G401.6 (cell line): ENCODE results near the gene ZFYVE26.
"Not testable (repeated sequence)": the region's sequence is repeated elsewhere in the genome, so short reads cannot be mapped to it uniquely, and the experiment has no call there.

ENCODE experiments used
- FAIRE-seq: peaks from 2 replicates; lab custom pipeline; 2012; peaks lifted over from hg19 to GRCh38; lab: Jason Lieb, UNC

The ZFYVE26 gene

DNA sequence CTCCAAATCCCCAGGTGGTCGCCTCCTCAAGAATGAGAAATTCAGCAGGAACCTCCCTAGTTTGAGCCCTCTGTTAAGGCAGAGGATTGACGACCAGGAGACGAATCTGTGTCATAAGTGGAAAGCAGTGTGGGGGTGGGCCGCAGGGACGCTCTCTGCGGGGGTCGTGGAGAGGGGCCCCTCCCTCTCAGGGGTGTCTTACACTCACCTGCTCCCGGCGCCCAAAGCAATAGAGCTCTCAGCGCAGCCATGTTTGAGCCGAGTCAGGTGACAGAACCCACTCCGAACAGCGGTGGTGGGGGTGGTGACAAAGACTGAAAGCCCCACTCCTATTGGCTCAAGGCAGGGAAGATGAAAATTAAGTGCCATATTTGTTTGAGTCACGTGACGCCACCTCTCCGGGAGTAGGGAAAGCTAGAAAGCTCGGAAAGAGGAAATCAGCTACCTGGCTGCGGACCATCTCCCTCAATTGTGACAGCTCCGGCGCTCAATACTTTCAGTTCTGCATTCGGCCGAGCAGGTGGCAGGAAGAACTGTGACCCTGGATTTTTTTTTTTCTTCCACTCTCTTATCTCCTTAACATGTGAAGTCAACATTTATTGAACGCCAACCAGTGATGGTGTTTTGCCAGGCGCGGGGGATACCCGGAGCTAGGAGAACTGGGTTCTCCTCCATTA, at the start of gene ZFYVE26:
Gene ZFYVE26, minus strand, starts transcription at position 265 of the 677 bp plus-strand sequence. CDS start 627 bp downstream, outside the sequence.
- FAIRE-seq: peak; percentile 99

GRCh38 chr14:67863223-67863622, 46.8 kb upstream of the ZFYVE26 start:
- no peak for FAIRE-seq

DNA sequence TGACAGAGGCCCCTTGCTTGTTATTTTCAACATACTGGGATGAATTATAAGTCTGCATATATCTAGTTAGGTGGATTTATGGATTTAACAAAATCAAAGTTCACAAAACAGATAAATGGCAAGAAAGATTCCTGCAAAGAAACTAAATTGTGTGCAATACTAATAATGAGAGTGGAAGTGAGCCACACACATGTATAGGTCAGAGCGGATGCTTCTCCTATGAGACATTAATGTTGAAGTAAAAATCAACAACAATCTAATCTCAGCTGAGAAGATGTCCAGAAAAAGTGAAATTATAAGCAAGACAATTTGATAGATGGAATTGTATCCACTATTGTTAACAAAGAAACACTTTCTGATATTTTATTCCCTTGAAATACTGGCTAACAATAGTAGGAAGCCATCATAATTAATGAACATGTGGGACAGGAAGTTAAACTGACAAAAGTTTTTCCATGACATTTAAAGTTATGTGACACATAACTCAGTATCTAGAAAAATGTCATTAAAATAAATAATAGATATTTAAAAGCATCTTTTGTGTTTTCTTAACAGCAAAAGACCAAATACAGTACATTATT, 42.9 kb upstream of the ZFYVE26 start:
- peak; percentile 8 for FAIRE-seq

DNA sequence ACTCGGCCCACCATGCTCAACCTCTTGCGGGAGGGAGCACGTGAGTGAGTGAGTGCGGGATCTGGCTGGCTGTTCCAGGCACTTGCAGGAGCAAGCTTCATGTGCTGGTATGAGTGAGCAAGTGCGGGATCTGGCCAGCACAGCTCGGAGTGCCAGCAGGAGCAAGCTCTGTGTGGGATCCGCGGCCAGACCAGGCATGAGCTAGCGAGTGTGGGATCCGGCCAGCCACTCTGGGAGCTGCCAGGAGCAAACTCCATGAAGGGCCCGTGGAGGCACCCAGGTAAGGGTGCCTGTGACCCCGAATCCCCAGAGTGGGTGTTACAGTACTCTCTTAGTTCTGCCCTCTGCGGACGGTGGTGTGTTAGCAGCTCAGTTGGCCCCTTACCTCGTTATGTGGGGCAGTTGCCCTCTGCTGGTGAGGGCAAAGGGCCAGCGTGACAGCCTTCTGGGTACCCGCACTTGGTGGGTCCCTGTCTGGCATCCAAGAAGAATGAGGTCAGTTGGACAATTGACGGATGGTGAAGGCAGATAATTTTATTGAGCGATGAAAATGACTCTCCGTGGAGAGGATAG, 41.5 kb upstream of the ZFYVE26 start:
- FAIRE-seq: no peak

GRCh38 chr14:67856827-67857226, 40.4 kb upstream of the ZFYVE26 start:
- FAIRE-seq: no peak

DNA sequence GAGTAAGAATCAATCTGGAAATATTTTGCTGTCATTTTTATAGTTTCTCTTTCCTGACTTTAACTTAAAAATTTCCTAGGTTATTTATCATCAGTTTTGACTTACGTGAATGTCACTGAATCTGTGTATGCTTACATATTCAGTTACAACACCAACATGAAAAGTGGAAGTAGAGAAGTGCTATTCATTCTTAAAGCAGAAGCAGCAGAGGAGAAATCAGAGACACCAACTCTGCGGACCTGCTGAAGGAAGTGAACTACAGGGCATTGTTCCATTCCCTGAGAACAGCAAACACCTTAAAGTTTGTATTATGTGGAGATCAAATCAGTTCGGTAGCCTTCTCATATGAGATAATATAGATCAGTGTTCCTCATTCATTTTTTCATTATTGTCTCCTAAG, 37.3 kb upstream of the ZFYVE26 start:
- no peak for FAIRE-seq

- FAIRE-seq: no peak
Measured at GRCh38 chr14:67852926-67853604, 36.7 kb upstream of the ZFYVE26 start.

DNA sequence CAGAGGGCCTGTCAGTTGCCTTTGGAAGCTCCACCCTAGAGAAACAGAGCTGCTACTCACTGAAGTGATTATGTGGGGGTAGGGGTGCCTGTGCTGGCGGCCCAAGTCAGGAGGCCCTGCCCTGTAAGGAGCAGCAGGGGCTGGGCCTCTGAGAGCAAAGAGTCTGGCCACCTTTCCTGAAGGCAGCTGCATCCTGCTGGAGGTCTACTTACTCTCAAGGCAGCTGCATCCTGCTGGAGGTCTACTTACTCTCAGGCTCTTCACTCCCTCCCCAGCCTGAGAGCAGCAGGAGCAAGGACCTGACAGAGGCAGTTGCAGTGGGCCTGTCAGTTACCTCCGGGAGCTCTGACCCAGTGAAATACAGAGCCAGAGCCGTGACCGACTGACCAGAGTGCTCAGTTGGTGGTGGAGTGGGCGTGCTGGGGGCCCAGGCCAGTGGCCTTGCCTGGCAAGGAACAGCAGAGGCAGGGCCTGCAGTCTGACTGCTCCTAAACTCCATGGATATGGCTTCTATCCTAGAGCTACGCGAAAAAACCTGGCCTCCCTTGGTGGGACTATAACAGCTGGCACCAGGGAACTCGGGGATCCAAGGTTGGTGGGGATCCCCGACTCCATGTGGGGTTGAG, 35.5 kb upstream of the ZFYVE26 start:
- FAIRE-seq: no peak

- FAIRE-seq: no peak
Measured at GRCh38 chr14:67850066-67850830, 33.9 kb upstream of the ZFYVE26 start.

- no peak for FAIRE-seq
Measured at GRCh38 chr14:67846029-67846610, 29.7 kb upstream of the ZFYVE26 start.

GRCh38 chr14:67837011-67837624, 20.7 kb upstream of the ZFYVE26 start:
- FAIRE-seq: peak; percentile 99

- FAIRE-seq: no peak
Measured at GRCh38 chr14:67835596-67835995, 19.2 kb upstream of the ZFYVE26 start.

DNA sequence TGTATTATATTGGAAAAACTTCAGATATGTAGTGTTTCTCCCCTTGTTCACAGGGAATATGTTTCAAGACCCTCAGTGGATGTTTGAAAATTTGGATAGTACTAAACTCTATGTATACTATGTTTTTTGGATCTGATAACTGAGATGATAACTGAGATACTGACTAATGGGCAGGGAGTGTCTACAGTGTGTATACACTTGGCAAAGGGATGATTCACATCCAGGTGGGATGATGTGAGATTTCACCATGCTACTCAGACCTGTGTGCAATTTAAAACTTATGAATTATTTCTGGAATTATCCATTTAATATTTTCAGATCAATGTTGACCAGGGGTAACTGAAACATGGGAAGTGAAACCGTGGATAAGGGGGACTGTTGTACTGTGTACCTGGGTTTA, 17.0 kb upstream of the ZFYVE26 start:
- FAIRE-seq: no peak

DNA sequence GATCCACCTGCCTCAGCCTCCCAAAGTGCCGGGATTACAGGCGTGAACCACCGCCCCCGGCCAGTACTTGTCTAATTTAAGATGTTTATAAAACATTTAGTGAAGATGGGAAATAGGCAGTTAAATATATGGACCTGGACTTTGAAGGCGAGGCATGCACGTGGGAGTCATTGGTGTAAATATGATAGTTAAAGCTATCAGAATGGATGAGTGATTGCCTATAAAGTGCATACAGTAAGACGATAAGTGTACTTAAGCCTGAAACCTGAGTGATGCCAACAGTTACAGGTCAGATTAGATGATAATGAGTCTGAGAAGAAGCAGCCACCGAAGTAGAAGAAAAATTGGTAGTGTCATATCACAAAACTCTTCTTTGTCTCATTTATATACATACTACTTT, 14.7 kb upstream of the ZFYVE26 start:
- no peak for FAIRE-seq

GRCh38 chr14:67821121-67821520, 4.7 kb upstream of the ZFYVE26 start:
- no peak for FAIRE-seq

DNA sequence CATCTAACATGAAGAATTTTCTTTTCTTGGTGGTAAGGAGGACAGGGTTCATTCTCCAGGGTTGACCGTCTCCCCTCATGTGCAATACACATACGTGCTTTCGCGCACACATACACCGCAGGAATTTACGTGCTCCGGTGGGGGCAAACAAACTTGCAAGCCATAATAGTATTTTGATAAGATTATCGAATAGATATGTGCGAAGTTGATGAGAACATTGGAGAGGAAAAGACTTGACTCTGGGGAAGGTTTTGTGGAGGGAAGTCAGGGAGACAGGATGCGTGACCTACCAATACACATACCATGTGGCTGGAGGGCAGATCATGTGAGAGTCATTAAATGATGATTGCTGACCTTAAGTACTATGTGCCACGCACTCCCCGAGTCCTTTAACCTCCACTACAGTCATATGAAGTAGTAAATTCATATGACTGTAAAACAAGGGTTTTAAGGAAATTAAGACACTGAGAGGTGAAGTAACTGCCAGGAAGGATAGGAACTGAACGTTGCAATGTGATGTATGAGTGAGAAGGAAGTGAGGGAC, 4.1 kb upstream of the ZFYVE26 start:
- peak; percentile 99 for FAIRE-seq

GRCh38 chr14:67819563-67820421, 3.4 kb upstream of the ZFYVE26 start, which contains the start of gene RAD51B:
Gene RAD51B (plus strand): TSS chr14:67819779.
- FAIRE-seq: peak; percentile 95

- not testable (repeated sequence) for FAIRE-seq
Measured at GRCh38 chr14:67818476-67818875, 2.1 kb upstream of the ZFYVE26 start.

DNA sequence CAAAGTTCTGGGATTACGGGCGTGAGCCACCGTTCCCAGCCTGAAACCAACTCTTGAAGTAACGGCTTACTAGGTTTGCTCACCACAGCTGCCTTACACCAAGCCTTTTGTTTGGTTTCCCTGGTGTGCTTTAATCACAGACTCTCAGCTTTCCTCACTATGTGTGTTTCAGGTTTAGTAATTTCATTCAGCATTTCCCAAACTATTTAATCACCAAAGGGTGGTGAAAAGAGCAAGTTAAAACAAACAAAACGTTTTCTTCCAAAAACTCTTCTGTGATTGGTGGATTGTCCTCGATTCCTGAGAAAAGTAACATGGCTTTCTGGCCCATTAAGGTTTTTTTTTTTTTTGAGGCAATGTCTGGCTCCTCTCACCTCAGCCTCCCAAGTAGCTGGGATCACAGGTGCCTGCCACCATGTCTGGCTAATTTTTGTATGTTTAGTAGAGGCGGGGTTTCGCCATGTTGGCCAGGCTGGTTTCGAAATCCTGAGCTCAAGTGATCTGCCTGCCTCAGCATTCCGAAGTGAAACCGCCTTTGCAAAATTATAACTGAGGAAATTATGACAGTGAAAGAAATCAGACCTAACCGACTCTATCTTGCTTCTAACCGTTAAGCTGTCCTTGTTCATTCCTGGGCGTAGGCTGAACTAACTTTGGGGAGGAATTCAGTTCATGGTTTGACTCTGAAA, 1.5 kb upstream of the ZFYVE26 start:
- FAIRE-seq: no peak
